ENCODE data around the gene NWD2.

DNA sequence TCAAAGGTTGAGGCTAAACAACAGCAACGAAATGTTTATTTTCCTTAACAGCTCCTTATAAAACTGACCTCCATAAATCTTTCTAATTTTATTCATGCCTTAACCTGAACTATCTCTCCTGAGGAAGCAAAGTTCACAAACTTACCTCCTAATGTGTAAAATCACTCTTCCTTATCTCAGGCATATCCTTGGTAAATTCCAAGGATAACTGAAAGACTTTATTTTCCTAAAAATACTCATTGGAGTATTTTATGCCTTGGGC is 197.4 kb downstream of the NWD2 start:
- TF ChIP-seq, protein P1, sequence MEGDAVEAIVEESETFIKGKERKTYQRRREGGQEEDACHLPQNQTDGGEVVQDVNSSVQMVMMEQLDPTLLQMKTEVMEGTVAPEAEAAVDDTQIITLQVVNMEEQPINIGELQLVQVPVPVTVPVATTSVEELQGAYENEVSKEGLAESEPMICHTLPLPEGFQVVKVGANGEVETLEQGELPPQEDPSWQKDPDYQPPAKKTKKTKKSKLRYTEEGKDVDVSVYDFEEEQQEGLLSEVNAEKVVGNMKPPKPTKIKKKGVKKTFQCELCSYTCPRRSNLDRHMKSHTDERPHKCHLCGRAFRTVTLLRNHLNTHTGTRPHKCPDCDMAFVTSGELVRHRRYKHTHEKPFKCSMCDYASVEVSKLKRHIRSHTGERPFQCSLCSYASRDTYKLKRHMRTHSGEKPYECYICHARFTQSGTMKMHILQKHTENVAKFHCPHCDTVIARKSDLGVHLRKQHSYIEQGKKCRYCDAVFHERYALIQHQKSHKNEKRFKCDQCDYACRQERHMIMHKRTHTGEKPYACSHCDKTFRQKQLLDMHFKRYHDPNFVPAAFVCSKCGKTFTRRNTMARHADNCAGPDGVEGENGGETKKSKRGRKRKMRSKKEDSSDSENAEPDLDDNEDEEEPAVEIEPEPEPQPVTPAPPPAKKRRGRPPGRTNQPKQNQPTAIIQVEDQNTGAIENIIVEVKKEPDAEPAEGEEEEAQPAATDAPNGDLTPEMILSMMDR (IDR thresholded peaks at IDR 0.05; ENCODE audit: low read depth, low read length, poor library complexity, severe bottlenecking), result no peak
- no peak for TF ChIP-seq EZH2phosphoT487 (IDR thresholded peaks at IDR 0.05; ENCODE audit: borderline replicate concordance, low read length)
